ENCODE measurements around the gene PPP1R7.

Gene PPP1R7

GRCh38 chr2:241199897-241200821 lies 49.9 kb downstream of the PPP1R7 start:
- DNase-seq (ENCODE audit: low spot score), result no peak
- in situ Hi-C loops (cut with MboI; ENCODE audit: low sequenced_read_pairs, unreplicated experiment), result no loop called here
- TF ChIP-seq CTCF (IDR thresholded peaks at IDR 0.05; ENCODE audit: borderline replicate concordance, control extremely low read depth, extremely low read depth, insufficient read depth, missing control alignments), result no peak

- no peak for TF ChIP-seq CTCF (IDR thresholded peaks at IDR 0.05; ENCODE audit: borderline replicate concordance, control extremely low read depth, extremely low read depth, insufficient read depth, missing control alignments)
- in situ Hi-C loops (cut with MboI; ENCODE audit: low sequenced_read_pairs, unreplicated experiment), result no loop called here
- no peak for DNase-seq (ENCODE audit: low spot score)
Measured at GRCh38 chr2:241200822-241201395, 50.6 kb downstream of the PPP1R7 start.

- DNase-seq (ENCODE audit: low spot score), result no peak
- no peak for TF ChIP-seq CTCF (IDR thresholded peaks at IDR 0.05; ENCODE audit: borderline replicate concordance, control extremely low read depth, extremely low read depth, insufficient read depth, missing control alignments)
- in situ Hi-C loops (cut with MboI; ENCODE audit: low sequenced_read_pairs, unreplicated experiment), result no loop called here
Measured at GRCh38 chr2:241201445-241202267, 51.4 kb downstream of the PPP1R7 start.

GRCh38 chr2:241202268-241202585 lies 52.0 kb downstream of the PPP1R7 start:
- in situ Hi-C loops (cut with MboI; ENCODE audit: low sequenced_read_pairs, unreplicated experiment), result no loop called here
- no peak for TF ChIP-seq CTCF (IDR thresholded peaks at IDR 0.05; ENCODE audit: borderline replicate concordance, control extremely low read depth, extremely low read depth, insufficient read depth, missing control alignments)
- DNase-seq (ENCODE audit: low spot score), result no peak

- in situ Hi-C loops (cut with MboI; ENCODE audit: low sequenced_read_pairs, unreplicated experiment), result no loop called here
- TF ChIP-seq CTCF (IDR thresholded peaks at IDR 0.05; ENCODE audit: borderline replicate concordance, control extremely low read depth, extremely low read depth, insufficient read depth, missing control alignments), result no peak
- no peak for DNase-seq (ENCODE audit: low spot score)
Measured at GRCh38 chr2:241202681-241203080, 52.4 kb downstream of the PPP1R7 start.

- no peak for DNase-seq (ENCODE audit: low spot score)
- in situ Hi-C loops (cut with MboI; ENCODE audit: low sequenced_read_pairs, unreplicated experiment), result no loop called here
- TF ChIP-seq CTCF (IDR thresholded peaks at IDR 0.05; ENCODE audit: borderline replicate concordance, control extremely low read depth, extremely low read depth, insufficient read depth, missing control alignments), result no peak
Measured at GRCh38 chr2:241203218-241204009, 53.1 kb downstream of the PPP1R7 start.

All from GM13976 (cell line).